ENCODE data around the gene PCSK2.

The PCSK2 gene

GRCh38 chr20:17339000-17339399 lies 112.2 kb downstream of the PCSK2 start:
- no peak for DNase-seq (ENCODE audit: low spot score)

GRCh38 chr20:17343091-17343490 lies 116.3 kb downstream of the PCSK2 start:
- no peak for DNase-seq (ENCODE audit: low spot score)

- DNase-seq (ENCODE audit: low spot score): no peak
Observed at GRCh38 chr20:17343656-17344452, 117.0 kb downstream of the PCSK2 start.

GRCh38 chr20:17344790-17345189 lies 118.0 kb downstream of the PCSK2 start:
- DNase-seq (ENCODE audit: low spot score): no peak

- DNase-seq (ENCODE audit: low spot score): no peak
Observed at GRCh38 chr20:17345321-17345720, 118.5 kb downstream of the PCSK2 start.

- DNase-seq (ENCODE audit: low spot score): no peak
Observed at GRCh38 chr20:17350321-17350720, 123.5 kb downstream of the PCSK2 start.

- no peak for DNase-seq (ENCODE audit: low spot score)
Observed at GRCh38 chr20:17357238-17357637, 130.4 kb downstream of the PCSK2 start.

- DNase-seq (ENCODE audit: low spot score): no peak
Observed at GRCh38 chr20:17358854-17359253, 132.0 kb downstream of the PCSK2 start.

GRCh38 chr20:17364681-17365080 lies 137.8 kb downstream of the PCSK2 start:
- no peak for DNase-seq (ENCODE audit: low spot score)

GRCh38 chr20:17365831-17366230 lies 139.0 kb downstream of the PCSK2 start:
- DNase-seq (ENCODE audit: low spot score): no peak

GRCh38 chr20:17369506-17369905 lies 142.7 kb downstream of the PCSK2 start:
- no peak for DNase-seq (ENCODE audit: low spot score)

GRCh38 chr20:17372806-17373440 lies 146.1 kb downstream of the PCSK2 start:
- no peak for DNase-seq (ENCODE audit: low spot score)

GRCh38 chr20:17374086-17374485 lies 147.2 kb downstream of the PCSK2 start:
- no peak for DNase-seq (ENCODE audit: low spot score)

- no peak for DNase-seq (ENCODE audit: low spot score)
Observed at GRCh38 chr20:17376031-17376430, 149.2 kb downstream of the PCSK2 start.

- no peak for DNase-seq (ENCODE audit: low spot score)
Observed at GRCh38 chr20:17377231-17377630, 150.4 kb downstream of the PCSK2 start.

- DNase-seq (ENCODE audit: low spot score): no peak
Observed at GRCh38 chr20:17379651-17380050, 152.8 kb downstream of the PCSK2 start.

- DNase-seq (ENCODE audit: low spot score): no peak
Observed at GRCh38 chr20:17380801-17381200, 154.0 kb downstream of the PCSK2 start.

- no peak for DNase-seq (ENCODE audit: low spot score)
Observed at GRCh38 chr20:17381724-17382123, 154.9 kb downstream of the PCSK2 start.

GRCh38 chr20:17385798-17386197 lies 159.0 kb downstream of the PCSK2 start:
- no peak for DNase-seq (ENCODE audit: low spot score)

- DNase-seq (ENCODE audit: low spot score): no peak
Observed at GRCh38 chr20:17390655-17391054, 163.8 kb downstream of the PCSK2 start.

- DNase-seq (ENCODE audit: low spot score): no peak
Observed at GRCh38 chr20:17391127-17391771, 164.4 kb downstream of the PCSK2 start.

- DNase-seq (ENCODE audit: low spot score): no peak
Observed at GRCh38 chr20:17394411-17394810, 167.6 kb downstream of the PCSK2 start.

- DNase-seq (ENCODE audit: low spot score): no peak
Observed at GRCh38 chr20:17395729-17396128, 168.9 kb downstream of the PCSK2 start.
